HL-60 (cell line): Measurements from ENCODE around the gene GRK5.

ENCODE experiments used
- DNase-seq, 2 experiments: peaks; one replicate each; pipeline ENCODE4 v3.0.0-alpha.2; 2010 to 2020; ENCODE audit warnings: low read depth in 1 of 2, low spot score in 1 of 2
- H3K27ac ChIP-seq: fragments of 250-450 bp; sonication (Bioruptor Pico); replicated peaks from 2 replicates; pipeline ENCODE4 v1.5.1; 2020; ENCODE audit warnings: mild to moderate bottlenecking, moderate library complexity
- H3K27me3 ChIP-seq: fragments of 250-450 bp; sonication (Bioruptor Pico); 2 replicates; pipeline ENCODE4 v1.5.1; 2021; ENCODE audit warnings: mild to moderate bottlenecking, moderate library complexity; ENCODE audit not compliant: insufficient read depth, poor library complexity, severe bottlenecking
- H3K4me3 ChIP-seq: replicated peaks from 2 replicates; pipeline ENCODE4 v1.5.1; 2011; ENCODE audit warnings: mild to moderate bottlenecking, control low read depth, low read length; ENCODE audit not compliant: insufficient read depth
- CTCF ChIP-seq: IDR thresholded peaks from one replicate; pipeline ENCODE4 v1.5.1; 2011; ENCODE audit warnings: low read length, control low read depth, inconsistent platforms; ENCODE audit not compliant: insufficient read depth
- GABPA ChIP-seq: IDR thresholded peaks from 2 replicates; pipeline ENCODE4 v1.6.1; 2012; ENCODE audit warnings: low read depth
- POLR2AphosphoS5 ChIP-seq: IDR thresholded peaks from 2 replicates; pipeline ENCODE4 v1.6.1; 2012; ENCODE audit warnings: low read depth
- REST ChIP-seq: IDR thresholded peaks from 2 replicates; pipeline ENCODE4 v1.6.1; 2012; ENCODE audit warnings: low read depth; ENCODE audit not compliant: insufficient replicate concordance
- SPI1 ChIP-seq: IDR thresholded peaks from 2 replicates; pipeline ENCODE4 v1.6.1; 2012; ENCODE audit warnings: low read depth, mild to moderate bottlenecking, borderline replicate concordance

The GRK5 gene

GRCh38 chr10:119499677-119500002, 292.3 kb downstream of the GRK5 start:
- Histone ChIP-seq H3K27ac (no peak overlapping the region), H3K4me3 (no peak overlapping the region), H3K27me3 (no peaks in the 10 kb centered on the region)
- TF ChIP-seq GABPA, result no peak
- no peak for TF ChIP-seq SPI1
- no peak for TF ChIP-seq POLR2AphosphoS5
- no peak for TF ChIP-seq CTCF
- no peak for TF ChIP-seq REST
- DNase-seq, result no peak

GRCh38 chr10:119500123-119500795, 292.9 kb downstream of the GRK5 start:
- no peak overlapping the region for H3K27ac ChIP-seq
- no peaks in the 10 kb centered on the region for H3K27me3 ChIP-seq
- no peak for DNase-seq
- H3K4me3 ChIP-seq, result no peak overlapping the region
- no peak for TF ChIP-seq SPI1
- TF ChIP-seq CTCF, result no peak
- TF ChIP-seq POLR2AphosphoS5, result no peak
- no peak for TF ChIP-seq GABPA
- no peak for TF ChIP-seq REST

- Histone ChIP-seq H3K27ac (no peak overlapping the region), H3K4me3 (no peak overlapping the region), H3K27me3 (no peaks in the 10 kb centered on the region)
- no peak for DNase-seq
- TF ChIP-seq CTCF (no peak), REST (no peak), GABPA (no peak), POLR2AphosphoS5 (no peak), SPI1 (no peak)
Measured at GRCh38 chr10:119500821-119501220, 293.4 kb downstream of the GRK5 start.
